SK-N-SH (cell line): ENCODE measurements around the gene SFN. TPM values are rescaled to one million over a fixed set of nuclear protein-coding genes. Genes with fewer than 3 reads are reported as not detected.
"Not testable (repeated sequence)": the region's sequence is repeated elsewhere in the genome, so short reads cannot be mapped to it uniquely, and the experiment has no call there.

Source experiments
- CTCF ChIA-PET: fragments of 300-600, 350-600 bp; formaldehyde crosslinking; extraction: SDS; loops from one replicate; lab custom pipeline; 2021; lab: Yijun Ruan, JAX
- POLR2A ChIA-PET: fragments of 350-600 bp; sonication (Branson Sonifier 250); formaldehyde crosslinking; extraction: SDS; loops from one replicate; lab custom pipeline; 2020; ENCODE audit warnings: antibody characterized with exemption, inconsistent platforms; lab: Yijun Ruan, JAX
- DNase-seq: peaks from one replicate; pipeline ENCODE4 v3.0.0; 2012
- H2AFZ ChIP-seq: fragments of 200-600 bp; sonication (generic); 2 replicates; pipeline ENCODE4 v1.8.1; 2016; ENCODE audit warnings: antibody characterized with exemption, mild to moderate bottlenecking, low read depth
- H3F3A ChIP-seq: fragments of 200-600 bp; sonication (generic); replicated peaks from 2 replicates; pipeline ENCODE3; 2016; ENCODE audit warnings: antibody characterized with exemption, mild to moderate bottlenecking; ENCODE audit not compliant: insufficient read depth
- H3K27ac ChIP-seq, 2 experiments: fragments of 200-500 bp in 1 of 2; fragments of 200-600 bp in 1 of 2; sonication (Bioruptor generic) in 1 of 2; sonication (generic), shearing (Covaris generic) in 1 of 2; 2 replicates each; pipeline versions ENCODE4 v1.5.1 to v1.6.1; 2014 to 2016; ENCODE audit warnings: low read depth in 2 of 2, inconsistent platforms in 1 of 2, low read length in 1 of 2, mild to moderate bottlenecking in 1 of 2, mixed read lengths in 1 of 2
- H3K27me3 ChIP-seq: fragments of 200-600 bp; sonication (generic), shearing (Covaris generic); 2 replicates; pipeline ENCODE4 v1.6.1; 2016; ENCODE audit warnings: mixed run types; ENCODE audit not compliant: insufficient read depth
- H3K36me3 ChIP-seq, 2 experiments: fragments of 200-500 bp in 1 of 2; fragments of 200-600 bp in 1 of 2; sonication (Bioruptor generic) in 1 of 2; sonication (generic) in 1 of 2; replicated peaks in 1 of 2; 2 replicates each; pipeline versions ENCODE3 to v1.5.1; 2014 to 2016; ENCODE audit warnings: low read length in 1 of 2, mild to moderate bottlenecking in 1 of 2; ENCODE audit not compliant: insufficient read depth in 2 of 2, control insufficient read depth in 1 of 2
- H3K4me1 ChIP-seq, 2 experiments: fragments of 200-500 bp in 1 of 2; fragments of 200-600 bp in 1 of 2; sonication (Bioruptor generic) in 1 of 2; sonication (generic), shearing (Covaris generic) in 1 of 2; 2 replicates each; pipeline versions ENCODE4 v1.5.1 to v1.6.1; 2014 to 2016; ENCODE audit warnings: low read depth in 1 of 2, low read length in 1 of 2, mixed run types in 1 of 2; ENCODE audit not compliant: insufficient read depth in 2 of 2, control insufficient read depth in 1 of 2
- H3K4me2 ChIP-seq: fragments of 200-600 bp; sonication (generic), shearing (Covaris generic); 2 replicates; pipeline ENCODE4 v1.6.1; 2017; ENCODE audit warnings: mixed run types
- H3K4me3 ChIP-seq, 2 experiments: fragments of 200-500 bp in 1 of 2; fragments of 200-600 bp in 1 of 2; sonication (Bioruptor generic) in 1 of 2; sonication (generic), shearing (Covaris generic) in 1 of 2; 2 replicates each; pipeline versions ENCODE4 v1.5.1 to v1.8.1; 2014 to 2016; ENCODE audit warnings: low read depth in 2 of 2, inconsistent platforms in 1 of 2, low read length in 1 of 2, mild to moderate bottlenecking in 1 of 2, mixed read lengths in 1 of 2, moderate library complexity in 1 of 2
- H3K79me2 ChIP-seq: fragments of 200-600 bp; sonication (generic); 2 replicates; pipeline ENCODE4 v1.8.1; 2017; ENCODE audit warnings: mild to moderate bottlenecking; ENCODE audit not compliant: insufficient read depth
- H3K9ac ChIP-seq: fragments of 200-600 bp; sonication (generic); 2 replicates; pipeline ENCODE4 v1.6.1; 2017; ENCODE audit warnings: mixed run types
- H3K9me2 ChIP-seq: fragments of 200-600 bp; sonication (generic); 2 replicates; pipeline ENCODE4 v1.6.1; 2017; ENCODE audit warnings: mixed run types
- H3K9me3 ChIP-seq: fragments of 200-600 bp; sonication (generic); 2 replicates; pipeline ENCODE4 v1.6.1; 2017; ENCODE audit warnings: mixed run types, mild to moderate bottlenecking, moderate library complexity
- H4K20me1 ChIP-seq: fragments of 200-600 bp; sonication (generic); 2 replicates; pipeline ENCODE4 v1.6.1; 2017; ENCODE audit warnings: mild to moderate bottlenecking, mixed run types; ENCODE audit not compliant: insufficient read depth
- CHD2 ChIP-seq: fragments of 150-350 bp; IDR thresholded peaks from 2 replicates; pipeline ENCODE4 v1.6.1; 2018; ENCODE audit warnings: low read length; ENCODE audit not compliant: partially characterized antibody
- CTCF ChIP-seq: fragments of 200-600 bp; sonication (generic); IDR thresholded peaks from 2 replicates; pipeline ENCODE4 v1.6.1; 2017; ENCODE audit warnings: antibody characterized with exemption, mild to moderate bottlenecking, moderate library complexity
- FOSL2 ChIP-seq: IDR thresholded peaks from 2 replicates; pipeline ENCODE4 v1.4.0; 2012; ENCODE audit warnings: low read depth, mild to moderate bottlenecking, moderate library complexity, borderline replicate concordance
- GABPA ChIP-seq: IDR thresholded peaks from 2 replicates; pipeline ENCODE4 v1.4.0; 2012; ENCODE audit warnings: low read depth, mild to moderate bottlenecking
- GATA2 ChIP-seq: sonication (generic); formaldehyde crosslinking; IDR thresholded peaks from 2 replicates; pipeline ENCODE4 v1.5.0; 2020; ENCODE audit warnings: mild to moderate bottlenecking, missing genetic modification reagents
- MEF2A ChIP-seq: IDR thresholded peaks from 2 replicates; pipeline ENCODE4 v1.4.0; 2012; ENCODE audit warnings: low read depth, borderline replicate concordance
- MXI1 ChIP-seq: IDR thresholded peaks from 2 replicates; pipeline ENCODE4 v1.6.1; 2012; ENCODE audit warnings: mild to moderate bottlenecking, low read depth, low read length, improper control_type of control experiment
- NFIC ChIP-seq: IDR thresholded peaks from 2 replicates; pipeline ENCODE4 v1.4.0; 2012; ENCODE audit warnings: borderline replicate concordance
- RAD21 ChIP-seq: IDR thresholded peaks from 2 replicates; pipeline ENCODE4 v1.6.1; 2012; ENCODE audit warnings: mild to moderate bottlenecking, low read length
- RCOR1 ChIP-seq: fragments of 150-350 bp; IDR thresholded peaks from 2 replicates; pipeline ENCODE4 v1.6.1; 2017; ENCODE audit warnings: antibody characterized with exemption, low read length
- RFX5 ChIP-seq: IDR thresholded peaks from 2 replicates; pipeline ENCODE4 v1.6.1; 2012; ENCODE audit warnings: mild to moderate bottlenecking, improper control_type of control experiment, low read length
- RXRA ChIP-seq: IDR thresholded peaks from 2 replicates; pipeline ENCODE4 v1.4.0; 2012; ENCODE audit warnings: low read depth, mild to moderate bottlenecking, borderline replicate concordance
- TEAD4 ChIP-seq: IDR thresholded peaks from 2 replicates; pipeline ENCODE4 v1.4.0; 2012; ENCODE audit warnings: mild to moderate bottlenecking, borderline replicate concordance; ENCODE audit not compliant: insufficient read depth
- YY1 ChIP-seq: IDR thresholded peaks from 2 replicates; pipeline ENCODE4 v1.4.0; 2012; ENCODE audit warnings: low read depth, mild to moderate bottlenecking
- ZBTB33 ChIP-seq: IDR thresholded peaks from 2 replicates; pipeline ENCODE4 v1.4.0; 2012; ENCODE audit warnings: low read depth, borderline replicate concordance
- WGBS: methylation state at CpG from one replicate; pipeline ENCODE4 v1.1.6; 2017; ENCODE audit warnings: low lambda C conversion rate; 5-methylcytosine and 5-hydroxymethylcytosine counted together
- polyA plus RNA-seq, 3 experiments: library from polyadenylated mRNA; depleted of rRNA; stranded (reverse); fragments of >200 nt; gene quantifications; 2 replicates each; pipeline ENCODE4 v1.2.3, GENCODE V29; 2012

SFN gene
- polyA plus RNA-seq, 1 of the 3 experiments (the other 2 are of a cell fraction) = 0.18 TPM

DNA sequence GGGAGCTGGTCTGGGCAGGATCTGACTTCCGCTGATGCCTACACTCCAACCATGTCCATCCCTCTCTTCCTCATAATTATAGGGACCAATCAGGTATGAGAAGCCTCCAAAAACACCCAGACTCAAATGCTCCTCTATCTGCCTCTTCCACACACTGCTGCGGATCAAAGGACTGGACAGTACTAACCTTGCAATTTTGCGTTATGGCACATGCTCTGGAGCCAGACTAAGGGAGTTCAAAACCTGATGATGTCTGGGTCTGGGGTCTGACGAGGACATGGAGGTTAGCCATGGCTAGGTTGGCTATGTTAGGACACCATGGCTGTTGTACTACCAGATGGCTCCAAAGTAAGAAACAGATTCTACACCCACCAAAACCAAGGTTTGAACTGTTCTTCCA, 16.8 kb downstream of the SFN start:
- 97% methylated on average over 3 of the region's 4 CpGs for WGBS

GRCh38 chr1:26881611-26882010, 18.7 kb downstream of the SFN start:
- H3K9me2 ChIP-seq, H3K4me1 ChIP-seq, H3K9me3 ChIP-seq, DNase-seq, H3K4me3 ChIP-seq, H3K4me2 ChIP-seq, POLR2A ChIA-PET, H2AFZ ChIP-seq, H3K27ac ChIP-seq, H3K27me3 ChIP-seq, H3K9ac ChIP-seq, H4K20me1 ChIP-seq: not testable (repeated sequence)
- H3F3A ChIP-seq = peaks cover 18% of the 10 kb centered on the region
- 84% methylated on average over 6 of the region's 6 CpGs for WGBS
- H3K36me3 ChIP-seq = peaks cover 53 to 61% of the 10 kb centered on the region in 2 experiments
- H3K79me2 ChIP-seq = peaks cover 14% of the 10 kb centered on the region
- CTCF ChIA-PET = interaction anchor here (0.8 to 1.5 kb wide), 3 partner anchors 17 to 93 kb away, joined by 3 to 4 read pairs (median 3); no protein-coding TSS in a partner anchor

More for the DNA sequence above, 16.8 kb downstream of the SFN start:
- Histone ChIP-seq H3K4me1 (peaks cover 0 to 6% of the 10 kb centered on the region in 2 experiments; a peak in 1 of 4 replicates), H3K9me3 (no peaks in the 10 kb centered on the region), H3K79me2 (peaks cover 4% of the 10 kb centered on the region), H3K36me3 (peaks cover 47 to 56% of the 10 kb centered on the region in 2 experiments), H3K9me2 (no peaks in the 10 kb centered on the region), H4K20me1 (no peaks in the 10 kb centered on the region), H3F3A (peaks cover 18% of the 10 kb centered on the region), H2AFZ (no peak overlapping the region), H3K4me2 (no peak overlapping the region), H3K27ac (no peak overlapping the region), H3K4me3 (no peak overlapping the region), H3K27me3 (no peaks in the 10 kb centered on the region), H3K9ac (no peak overlapping the region)
- ChIA-PET POLR2A (no interaction called here), CTCF (interaction anchor here (0.7 to 2.5 kb wide), 7 partner anchors 9 to 278 kb away, joined by 3 to 14 read pairs (median 4); no protein-coding TSS in a partner anchor)
- no peak for DNase-seq
- TF ChIP-seq CTCF (no peak), RAD21 (no peak), MEF2A (no peak), FOSL2 (no peak), TEAD4 (no peak)

- WGBS = 72% methylated on average over 5 of the region's 5 CpGs
- Histone ChIP-seq H3K9me2 (no peaks in the 10 kb centered on the region), H3F3A (peaks cover 24% of the 10 kb centered on the region), H3K4me3 (no peak overlapping the region), H3K4me1 (no peaks in the 10 kb centered on the region), H3K27me3 (no peaks in the 10 kb centered on the region), H3K79me2 (peaks cover 15% of the 10 kb centered on the region), H3K36me3 (peaks cover 54 to 60% of the 10 kb centered on the region in 2 experiments), H4K20me1 (no peaks in the 10 kb centered on the region; the same call in 1 of the 2 replicates), H2AFZ (no peak overlapping the region), H3K9ac (no peak overlapping the region), H3K9me3 (no peaks in the 10 kb centered on the region), H3K27ac (no peak overlapping the region), H3K4me2 (no peak overlapping the region)
- ChIA-PET POLR2A (no interaction called here), CTCF (interaction anchor here (1.3 to 1.5 kb wide), 2 partner anchors 94 to 281 kb away, joined by 4 to 6 read pairs; no protein-coding TSS in a partner anchor)
- DNase-seq = no peak
- TF ChIP-seq GABPA = no peak
- TF ChIP-seq MXI1 = no peak
- no peak for TF ChIP-seq RCOR1
- no peak for TF ChIP-seq RXRA
- no peak for TF ChIP-seq GATA2
- TF ChIP-seq YY1 = no peak
- no peak for TF ChIP-seq TEAD4
- TF ChIP-seq ZBTB33 = no peak
- TF ChIP-seq RFX5 = no peak
- TF ChIP-seq NFIC = no peak
- TF ChIP-seq CHD2 = no peak
Observed at GRCh38 chr1:26882696-26883463, 19.9 kb downstream of the SFN start.
